Neural progenitor cell (in vitro differentiated cells): Measurements from ENCODE around the gene NKX1-2. TPM values are rescaled to one million over a fixed set of nuclear protein-coding genes. Genes with fewer than 3 reads are reported as not detected.

Experiments
- DNase-seq: peaks from one replicate; pipeline ENCODE4 v3.0.0-alpha.2; 2016; ENCODE audit warnings: low spot score
- H2AFZ ChIP-seq: fragments of 200-600 bp; sonication (generic); replicated peaks from 2 replicates; pipeline ENCODE4 v1.6.1; 2016; ENCODE audit warnings: antibody characterized with exemption
- H3F3A ChIP-seq: fragments of 200-600 bp; sonication (generic); 2 replicates; pipeline ENCODE4 v1.6.1; 2016; ENCODE audit warnings: antibody characterized with exemption, low read depth
- H3K27ac ChIP-seq: fragments of 200-600 bp; sonication (generic); 2 replicates; pipeline ENCODE4 v1.5.1; 2016; ENCODE audit warnings: mild to moderate bottlenecking
- H3K27me3 ChIP-seq: fragments of 200-600 bp; sonication (generic); 2 replicates; pipeline ENCODE4 v1.6.1; 2016; ENCODE audit warnings: mild to moderate bottlenecking, moderate library complexity
- H3K36me3 ChIP-seq: fragments of 200-600 bp; sonication (generic); 2 replicates; pipeline ENCODE4 v1.5.1; 2016
- H3K4me1 ChIP-seq: fragments of 200-600 bp; sonication (generic); 2 replicates; pipeline ENCODE4 v1.6.1; 2016; ENCODE audit warnings: mixed run types
- H3K4me2 ChIP-seq: fragments of 200-600 bp; sonication (generic); 2 replicates; pipeline ENCODE4 v1.6.1; 2016
- H3K4me3 ChIP-seq: fragments of 200-600 bp; sonication (generic); 2 replicates; pipeline ENCODE4 v1.5.1; 2016
- H3K79me2 ChIP-seq: fragments of 200-600 bp; sonication (generic); 2 replicates; pipeline ENCODE4 v1.6.1; 2016; ENCODE audit warnings: low read depth
- H3K9ac ChIP-seq: fragments of 200-600 bp; sonication (generic); 2 replicates; pipeline ENCODE4 v1.6.1; 2016
- H3K9me3 ChIP-seq: fragments of 200-600 bp; sonication (generic); 2 replicates; pipeline ENCODE4 v1.5.1; 2016; ENCODE audit warnings: low read depth
- H4K20me1 ChIP-seq: fragments of 200-600 bp; sonication (generic); 2 replicates; pipeline ENCODE4 v1.6.1; 2016; ENCODE audit warnings: low read depth
- H3K27ac Mint-ChIP-seq: 3 replicates; pipeline ENCODE4 v1.8.0; 2021; ENCODE audit warnings: mixed read lengths
- H3K27me3 Mint-ChIP-seq: 2 replicates; pipeline ENCODE4 v1.8.0; 2022; ENCODE audit warnings: low read depth, mild to moderate bottlenecking, inconsistent platforms, moderate library complexity, mixed read lengths; ENCODE audit not compliant: insufficient read depth
- H3K36me3 Mint-ChIP-seq: 3 replicates; pipeline ENCODE4 v1.8.0; 2021; ENCODE audit warnings: mixed read lengths
- H3K4me1 Mint-ChIP-seq: 3 replicates; pipeline ENCODE4 v1.8.0; 2021; ENCODE audit warnings: mixed read lengths
- H3K4me3 Mint-ChIP-seq: 3 replicates; pipeline ENCODE4 v1.8.0; 2021; ENCODE audit warnings: mild to moderate bottlenecking, moderate library complexity, mixed read lengths
- H3K9me3 Mint-ChIP-seq: 3 replicates; pipeline ENCODE4 v1.8.0; 2020; ENCODE audit warnings: mixed read lengths
- EZH2 ChIP-seq: fragments of 200-600 bp; sonication (generic); IDR thresholded peaks from 2 replicates; pipeline ENCODE4 v1.6.1; 2017; ENCODE audit warnings: antibody characterized with exemption, mild to moderate bottlenecking, moderate library complexity
- EZH2phosphoT487 ChIP-seq: fragments of 200-600 bp; sonication (generic); IDR thresholded peaks from 2 replicates; pipeline ENCODE4 v1.6.1; 2017; ENCODE audit warnings: antibody characterized with exemption
- total RNA-seq: library from RNA; depleted of rRNA; stranded (reverse); fragments of >200 nt; gene quantifications from 2 replicates; pipeline ENCODE4 v1.2.3, GENCODE V29; 2015; ENCODE audit warnings: low replicate concordance
- TF ChIP-seq, protein P1 (sequence below): fragments of 200-600 bp; sonication (generic); IDR thresholded peaks from 2 replicates; pipeline ENCODE4 v1.5.1; 2017; ENCODE audit warnings: antibody characterized with exemption, mild to moderate bottlenecking

Gene NKX1-2
- total RNA-seq, 1 donor from 2014 or later = not detected

- Mint-ChIP-seq H3K36me3 (peaks cover 11% of the 10 kb centered on the region), H3K27ac (no peak overlapping the region), H3K4me1 (peaks cover 33% of the 10 kb centered on the region), H3K27me3 (peaks cover 6% of the 10 kb centered on the region), H3K9me3 (peaks cover 8% of the 10 kb centered on the region), H3K4me3 (no peak overlapping the region)
- Histone ChIP-seq H4K20me1 (no peaks in the 10 kb centered on the region), H3K4me1 (peaks cover 25% of the 10 kb centered on the region), H3K79me2 (no peaks in the 10 kb centered on the region), H3K4me3 (no peak overlapping the region), H3K27me3 (no peaks in the 10 kb centered on the region), H3F3A (peaks cover 8% of the 10 kb centered on the region), H3K4me2 (no peak overlapping the region), H3K9ac (no peak overlapping the region), H3K27ac (no peak overlapping the region), H2AFZ (no peak overlapping the region), H3K9me3 (peaks cover 6% of the 10 kb centered on the region), H3K36me3 (peaks cover 7% of the 10 kb centered on the region)
- TF ChIP-seq EZH2phosphoT487 (no peak), EZH2 (no peak)
- TF ChIP-seq, protein P1, sequence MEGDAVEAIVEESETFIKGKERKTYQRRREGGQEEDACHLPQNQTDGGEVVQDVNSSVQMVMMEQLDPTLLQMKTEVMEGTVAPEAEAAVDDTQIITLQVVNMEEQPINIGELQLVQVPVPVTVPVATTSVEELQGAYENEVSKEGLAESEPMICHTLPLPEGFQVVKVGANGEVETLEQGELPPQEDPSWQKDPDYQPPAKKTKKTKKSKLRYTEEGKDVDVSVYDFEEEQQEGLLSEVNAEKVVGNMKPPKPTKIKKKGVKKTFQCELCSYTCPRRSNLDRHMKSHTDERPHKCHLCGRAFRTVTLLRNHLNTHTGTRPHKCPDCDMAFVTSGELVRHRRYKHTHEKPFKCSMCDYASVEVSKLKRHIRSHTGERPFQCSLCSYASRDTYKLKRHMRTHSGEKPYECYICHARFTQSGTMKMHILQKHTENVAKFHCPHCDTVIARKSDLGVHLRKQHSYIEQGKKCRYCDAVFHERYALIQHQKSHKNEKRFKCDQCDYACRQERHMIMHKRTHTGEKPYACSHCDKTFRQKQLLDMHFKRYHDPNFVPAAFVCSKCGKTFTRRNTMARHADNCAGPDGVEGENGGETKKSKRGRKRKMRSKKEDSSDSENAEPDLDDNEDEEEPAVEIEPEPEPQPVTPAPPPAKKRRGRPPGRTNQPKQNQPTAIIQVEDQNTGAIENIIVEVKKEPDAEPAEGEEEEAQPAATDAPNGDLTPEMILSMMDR = no peak
- DNase-seq = no peak
Measured at GRCh38 chr10:124496620-124497019, 46.8 kb upstream of the NKX1-2 start.

- no peak overlapping the region for H3K4me3 Mint-ChIP-seq
Measured at GRCh38 chr10:124496150-124496549, 46.3 kb upstream of the NKX1-2 start.

GRCh38 chr10:124495725-124496124 lies 45.9 kb upstream of the NKX1-2 start:
- H3K27me3 Mint-ChIP-seq = peaks cover 6% of the 10 kb centered on the region
- peaks cover 6% of the 10 kb centered on the region for H3K36me3 Mint-ChIP-seq
- DNase-seq = no peak
- H3K9me3 ChIP-seq = peaks cover 3% of the 10 kb centered on the region
- no peak overlapping the region for H3K4me3 ChIP-seq
- H3K9ac ChIP-seq = no peak overlapping the region
- H3K27ac ChIP-seq = no peak overlapping the region
- TF ChIP-seq EZH2 (no peak), EZH2phosphoT487 (no peak)
- TF ChIP-seq, protein P1 = no peak
- peaks cover 33% of the 10 kb centered on the region for H3K4me1 Mint-ChIP-seq
- H3K4me3 Mint-ChIP-seq = no peak overlapping the region
- no peaks in the 10 kb centered on the region for H4K20me1 ChIP-seq
- no peaks in the 10 kb centered on the region for H3K27me3 ChIP-seq
- H2AFZ ChIP-seq = no peak overlapping the region
- no peak overlapping the region for H3K27ac Mint-ChIP-seq
- H3K36me3 ChIP-seq = peaks cover 3% of the 10 kb centered on the region
- no peaks in the 10 kb centered on the region for H3K79me2 ChIP-seq
- H3F3A ChIP-seq = peaks cover 8% of the 10 kb centered on the region
- H3K4me2 ChIP-seq = no peak overlapping the region
- H3K9me3 Mint-ChIP-seq = peaks cover 3% of the 10 kb centered on the region
- H3K4me1 ChIP-seq = peaks cover 25% of the 10 kb centered on the region

More at GRCh38 chr10:124496150-124496549, 46.3 kb upstream of the NKX1-2 start:
- H3K27me3 ChIP-seq = no peaks in the 10 kb centered on the region
- H3K4me3 ChIP-seq = no peak overlapping the region
- no peaks in the 10 kb centered on the region for H4K20me1 ChIP-seq
- Mint-ChIP-seq H3K36me3 (peaks cover 10% of the 10 kb centered on the region), H3K27me3 (peaks cover 6% of the 10 kb centered on the region), H3K27ac (no peak overlapping the region), H3K9me3 (peaks cover 7% of the 10 kb centered on the region), H3K4me1 (peaks cover 33% of the 10 kb centered on the region)
- peaks cover 25% of the 10 kb centered on the region for H3K4me1 ChIP-seq
- H3K27ac ChIP-seq = no peak overlapping the region
- TF ChIP-seq, protein P1 = no peak
- no peak for TF ChIP-seq EZH2
- TF ChIP-seq EZH2phosphoT487 = no peak
- no peak for DNase-seq
- H3K36me3 ChIP-seq = peaks cover 7% of the 10 kb centered on the region
- H3K4me2 ChIP-seq = no peak overlapping the region
- no peaks in the 10 kb centered on the region for H3K79me2 ChIP-seq
- no peak overlapping the region for H2AFZ ChIP-seq
- peaks cover 8% of the 10 kb centered on the region for H3F3A ChIP-seq
- H3K9ac ChIP-seq = no peak overlapping the region
- H3K9me3 ChIP-seq = peaks cover 6% of the 10 kb centered on the region
